Hepatic stellate cell (primary cell): ENCODE results near the gene SLC31A1.

Experiments
- DNase-seq: peaks from one replicate; pipeline ENCODE4 v3.0.0; 2011; ENCODE audit warnings: low spot score

The SLC31A1 gene

GRCh38 chr9:113221003-113221799, at the start of gene SLC31A1, which contains the start of gene FKBP15:
Gene SLC31A1 (plus strand): TSS chr9:113221544. CDS start chr9:113256149, 34,605 bp downstream.
Gene FKBP15 (minus strand): TSS chr9:113221277. CDS start chr9:113221243, 34 bp downstream.
- DNase-seq, result peak; percentile 98

- DNase-seq, result no peak
Measured at GRCh38 chr9:113173341-113173740, 48.0 kb upstream of the SLC31A1 start.

GRCh38 chr9:113176803-113177202, 44.5 kb upstream of the SLC31A1 start:
- DNase-seq, result no peak

DNA sequence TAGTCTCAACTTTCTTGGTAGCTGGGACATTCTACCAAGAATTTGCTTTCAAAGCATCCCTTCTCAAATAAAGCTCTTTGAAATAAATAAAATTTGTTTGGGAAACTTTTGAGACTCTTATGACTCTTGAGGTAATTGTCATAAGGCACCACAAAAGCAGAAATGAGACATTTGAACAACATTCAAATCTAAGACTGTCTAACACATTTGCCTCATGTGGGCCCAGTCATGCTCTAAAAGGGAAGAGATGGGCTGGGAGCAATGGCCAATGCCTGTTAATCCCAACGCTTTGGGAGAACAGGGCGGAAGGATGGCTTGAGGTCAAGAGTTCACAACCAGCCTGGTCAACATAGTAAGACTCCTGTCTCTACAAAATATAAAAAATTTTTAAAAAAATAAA, 44.1 kb upstream of the SLC31A1 start:
- DNase-seq, result no peak

GRCh38 chr9:113178087-113178486, 43.3 kb upstream of the SLC31A1 start:
- DNase-seq, result peak; percentile 14

DNA sequence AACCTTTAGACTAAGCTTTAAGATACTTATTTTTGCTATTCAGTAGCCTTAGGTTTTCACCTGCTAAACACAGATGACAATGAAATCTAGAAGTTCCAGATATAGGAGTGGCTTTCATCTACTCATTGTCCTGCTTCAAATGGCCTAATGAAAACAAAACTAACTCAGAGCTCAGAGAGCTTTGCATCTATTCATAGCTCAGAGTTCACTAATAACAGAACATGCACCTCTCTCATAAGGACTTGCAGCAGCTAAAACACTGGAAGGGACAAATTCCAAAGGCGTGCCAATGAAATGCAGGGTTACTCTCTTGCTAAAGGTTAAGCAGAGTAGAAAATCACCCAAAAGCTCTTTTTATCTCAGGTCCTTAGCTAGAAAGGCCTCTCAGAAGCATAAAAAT, 41.5 kb upstream of the SLC31A1 start:
- no peak for DNase-seq

DNA sequence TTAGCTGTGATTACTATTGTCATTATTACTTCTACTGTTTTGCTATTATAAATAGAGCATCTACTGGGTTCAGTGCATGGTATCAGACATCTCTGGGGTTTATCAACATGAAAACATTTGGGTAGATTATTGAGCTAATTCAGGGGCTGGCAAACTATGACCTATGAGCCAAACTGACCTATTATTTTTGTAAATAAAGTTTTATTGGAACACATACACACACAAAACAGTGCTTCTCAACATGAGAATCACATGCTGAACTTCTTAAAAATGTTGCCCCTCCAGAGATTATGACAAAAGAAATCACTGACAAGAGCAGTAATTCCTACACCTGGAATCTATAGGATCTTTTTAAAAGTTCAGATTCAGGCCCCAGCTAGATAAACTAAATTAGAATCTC, 40.2 kb upstream of the SLC31A1 start:
- no peak for DNase-seq

GRCh38 chr9:113183956-113184488, 37.3 kb upstream of the SLC31A1 start:
- no peak for DNase-seq

GRCh38 chr9:113184539-113184938, 36.8 kb upstream of the SLC31A1 start:
- no peak for DNase-seq

DNA sequence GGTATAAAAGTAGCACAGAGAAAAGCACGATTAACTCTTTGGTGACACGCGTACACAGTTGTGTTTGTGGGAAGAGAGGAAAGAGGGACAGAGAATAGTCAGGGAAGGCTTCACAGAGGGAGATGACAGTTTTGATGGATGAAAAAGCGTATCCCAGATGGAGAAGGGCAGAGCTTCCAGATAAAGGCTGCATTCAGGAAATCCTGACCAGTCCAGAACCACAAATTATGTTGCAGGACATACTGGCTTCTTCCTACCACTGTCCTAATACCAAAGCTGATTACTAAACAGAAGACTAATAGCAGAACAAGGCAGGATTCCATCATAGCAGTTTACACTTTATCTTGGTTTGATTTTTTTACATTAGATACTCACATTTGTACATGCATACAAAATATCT, 36.1 kb upstream of the SLC31A1 start:
- DNase-seq, result no peak

DNA sequence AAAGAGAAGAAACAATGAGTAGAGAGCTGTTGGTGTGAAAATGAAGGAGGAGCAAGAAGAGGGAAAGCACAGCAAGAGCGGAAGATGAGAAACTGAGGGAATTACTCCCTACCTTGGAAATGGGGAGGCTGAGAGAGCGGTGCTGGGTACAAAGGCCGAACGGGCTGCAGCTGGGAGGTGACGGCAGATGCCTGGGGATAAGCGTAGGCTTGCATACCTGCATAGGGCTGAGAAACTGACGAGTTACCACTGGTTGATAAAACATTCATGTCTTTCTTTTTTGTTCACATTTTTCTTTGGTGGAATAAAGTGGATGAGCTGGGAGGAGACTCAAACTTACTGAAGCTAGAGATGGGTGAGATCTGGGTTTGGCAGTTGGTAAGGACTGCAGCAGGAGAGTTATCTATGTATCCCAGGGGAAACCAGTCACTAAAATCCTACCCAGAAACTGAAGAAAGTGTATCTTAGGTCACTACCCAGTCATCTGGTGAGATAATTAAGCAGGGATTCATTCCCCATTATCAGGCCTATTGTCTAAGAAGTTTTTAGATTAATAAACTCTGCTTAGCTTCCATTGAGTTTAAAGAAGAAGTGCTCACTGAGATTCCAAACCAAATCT, 35.1 kb upstream of the SLC31A1 start:
- no peak for DNase-seq

DNA sequence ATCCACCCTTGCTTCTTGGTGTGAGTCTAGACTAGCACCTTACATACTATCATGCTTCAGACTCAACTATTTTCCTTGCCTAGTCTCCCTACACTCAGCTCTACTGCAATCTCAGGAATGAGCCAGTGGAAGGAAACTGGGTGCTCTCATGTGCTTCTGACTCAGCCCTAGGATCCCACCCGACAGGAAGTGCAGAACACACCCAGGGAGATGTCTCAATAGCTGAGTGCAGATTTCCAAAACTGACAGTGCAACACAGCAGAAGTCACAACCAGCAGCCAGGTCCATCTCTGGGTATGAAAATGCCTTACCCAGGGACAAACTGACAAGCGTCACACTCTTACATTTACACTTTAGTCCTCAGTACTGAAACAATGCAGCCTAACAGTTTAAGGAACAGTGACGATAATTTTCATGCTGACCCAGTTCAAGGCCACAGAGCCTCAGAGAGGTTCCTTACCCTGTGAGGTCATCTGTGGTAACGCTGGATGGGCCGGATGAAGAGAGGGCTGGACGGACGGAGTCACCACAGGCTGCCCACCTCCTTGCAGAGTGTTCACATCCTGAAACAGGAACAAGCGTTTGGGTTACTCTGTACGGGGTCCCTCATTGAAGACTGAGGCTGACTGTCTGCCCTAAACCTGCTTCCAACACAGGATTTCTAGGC, 33.3 kb upstream of the SLC31A1 start:
- DNase-seq, result peak; percentile 90

DNA sequence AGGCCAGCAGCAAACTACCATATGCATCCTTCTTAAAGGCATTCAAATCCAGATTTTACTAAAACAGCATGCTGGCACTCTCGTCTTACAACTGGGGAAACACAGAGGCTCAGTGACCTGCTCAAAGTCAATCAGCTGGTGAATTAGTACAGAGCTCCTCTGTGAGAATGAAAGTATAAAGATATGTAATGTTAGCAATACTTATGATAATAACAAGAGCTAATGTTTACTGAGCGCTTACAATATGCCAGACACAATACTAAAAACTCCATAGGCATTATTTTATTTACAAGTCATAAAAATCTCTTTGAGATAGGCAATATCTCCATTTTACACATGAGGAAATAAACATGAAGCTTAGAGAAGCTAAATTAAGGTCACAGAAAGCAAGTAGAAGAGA, 28.9 kb upstream of the SLC31A1 start:
- DNase-seq, result no peak

DNA sequence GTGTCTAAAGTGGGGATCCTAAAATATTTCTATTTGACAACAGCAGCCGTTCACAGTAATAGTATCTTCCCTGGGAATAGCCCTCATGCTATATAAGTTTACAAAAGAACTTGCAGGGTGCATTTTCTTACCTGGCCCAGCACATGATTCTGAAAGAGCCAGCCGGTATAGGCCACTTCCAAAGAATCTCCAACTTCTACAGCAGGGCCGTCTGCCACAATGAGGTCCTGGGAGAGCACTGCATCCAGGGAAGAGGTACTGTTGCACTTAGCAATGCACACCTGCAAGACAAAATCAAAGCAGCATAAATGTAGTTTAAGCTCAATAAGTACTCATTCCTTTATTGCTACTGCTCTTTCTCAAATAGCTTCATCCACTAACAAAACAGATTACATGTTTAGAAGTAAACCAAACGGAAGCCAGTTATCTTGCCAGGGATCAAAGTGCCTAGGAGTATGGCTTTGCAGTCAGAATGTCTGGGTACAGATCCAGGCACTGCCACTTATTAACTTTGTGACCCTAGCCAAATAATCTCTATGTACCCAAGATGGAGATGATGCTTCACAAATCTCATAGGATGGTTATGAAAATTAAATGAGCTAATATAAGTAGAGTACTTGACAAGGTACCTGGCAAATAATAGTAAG, 21.5 kb upstream of the SLC31A1 start:
- no peak for DNase-seq

- DNase-seq, result no peak
Measured at GRCh38 chr9:113205432-113205831, 15.9 kb upstream of the SLC31A1 start.

DNA sequence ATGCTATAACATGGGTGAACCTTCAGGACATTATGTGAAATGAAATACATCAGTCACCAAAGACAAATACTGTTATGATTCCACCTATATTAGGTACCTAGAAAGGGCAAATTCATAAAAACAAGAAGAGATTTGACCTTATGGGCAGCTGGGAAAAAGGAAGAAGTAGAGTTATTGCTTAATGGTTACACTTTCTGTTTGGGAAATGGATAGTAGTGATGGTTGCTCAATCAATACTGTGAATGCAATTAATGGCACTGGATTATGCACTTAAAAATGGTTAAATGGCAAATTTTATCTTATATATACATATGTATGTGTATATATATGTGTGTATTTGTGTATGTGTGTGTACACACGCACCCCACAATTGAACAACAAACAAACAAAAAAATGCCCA, 15.5 kb upstream of the SLC31A1 start:
- DNase-seq, result no peak

DNA sequence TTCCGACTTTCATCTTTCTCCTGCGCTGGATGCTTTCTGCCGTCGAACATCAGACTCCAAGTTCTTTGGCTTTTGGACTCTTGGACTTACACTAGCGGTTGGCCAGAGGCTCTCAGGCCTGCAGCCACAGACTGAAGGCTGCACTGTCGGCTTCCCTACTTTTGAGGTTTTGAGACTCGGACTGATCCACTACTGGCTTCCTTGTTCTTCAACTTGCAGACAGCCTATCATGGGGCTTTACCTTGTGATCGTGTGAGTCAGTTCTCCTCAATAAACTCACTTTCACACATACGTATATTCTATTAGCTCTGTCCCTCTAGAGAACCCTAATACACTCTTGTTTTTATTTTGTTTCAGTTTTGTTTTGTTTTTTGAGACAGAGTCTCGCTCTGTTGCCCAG, 10.5 kb upstream of the SLC31A1 start:
- no peak for DNase-seq

DNA sequence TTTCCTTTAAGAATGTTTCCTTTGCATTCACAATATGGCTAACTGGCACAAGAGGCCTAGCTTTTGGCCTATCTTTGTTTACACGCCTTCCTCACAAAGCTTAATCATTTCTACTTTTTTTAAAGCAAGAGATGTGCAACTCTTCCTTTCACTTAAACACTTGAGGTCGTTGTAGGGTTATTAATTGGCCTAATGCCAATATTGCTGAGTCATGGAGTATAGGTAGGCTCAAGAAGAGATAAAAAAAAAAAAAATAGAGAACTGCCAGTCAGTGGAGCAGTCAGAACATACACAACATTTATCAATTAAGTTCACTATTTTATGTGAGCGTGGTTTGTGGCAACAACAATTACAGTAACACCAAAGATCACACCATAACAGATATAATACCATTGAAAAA, 6.2 kb upstream of the SLC31A1 start:
- no peak for DNase-seq

DNA sequence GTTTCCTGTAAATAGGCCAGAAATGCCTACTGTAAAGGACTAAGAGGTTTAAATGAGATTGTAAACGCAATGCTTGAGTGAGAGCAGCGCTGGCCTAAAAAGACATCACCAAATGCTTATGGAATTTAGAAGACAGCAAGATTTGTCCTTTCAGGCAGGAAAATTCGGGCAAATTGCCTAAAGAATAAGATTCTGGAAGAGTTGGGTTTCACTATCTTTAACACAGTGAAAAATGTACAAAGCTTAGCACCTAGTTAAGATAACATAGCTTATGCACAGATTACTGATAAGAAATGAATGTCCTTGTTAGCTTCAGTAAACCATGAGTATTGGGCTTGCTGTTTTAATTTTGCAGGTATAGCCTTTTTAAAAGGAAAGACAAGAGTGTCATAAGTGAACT, 4.9 kb upstream of the SLC31A1 start:
- DNase-seq, result no peak

DNA sequence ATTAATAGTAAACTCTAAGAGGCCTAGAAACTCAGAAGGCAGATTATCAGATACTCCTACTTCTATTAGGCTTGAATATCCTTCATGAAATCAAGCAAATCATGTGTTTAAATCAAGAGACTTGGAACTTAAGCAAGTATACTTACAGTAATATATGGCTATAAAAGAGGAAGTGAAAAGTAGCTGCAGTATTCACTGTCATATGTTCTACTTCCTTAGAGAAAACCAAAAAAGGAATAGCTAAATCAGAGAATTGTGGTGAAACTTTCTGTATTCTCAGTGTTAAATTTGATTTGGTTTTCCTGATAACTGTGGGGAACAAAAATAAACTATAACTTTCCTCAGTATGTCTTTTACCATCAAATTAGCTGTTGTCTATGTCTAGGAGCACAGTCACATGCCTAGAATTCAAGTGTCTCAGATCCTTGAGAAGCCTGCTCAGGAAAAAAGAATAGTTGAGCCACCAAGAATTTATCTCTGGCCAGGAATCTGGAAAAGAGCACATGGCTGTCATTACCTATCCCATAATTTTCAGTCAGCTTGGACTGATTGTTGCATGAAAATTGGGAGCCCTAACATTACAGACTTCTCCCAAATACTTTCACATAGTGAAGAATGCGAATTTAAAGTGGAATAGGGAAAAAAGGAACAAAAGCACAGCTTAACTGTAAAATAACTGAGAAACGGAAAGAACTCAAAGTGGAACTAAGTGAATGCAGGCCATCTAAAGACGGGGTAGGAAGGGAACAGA, 2.0 kb upstream of the SLC31A1 start:
- DNase-seq, result no peak

DNA sequence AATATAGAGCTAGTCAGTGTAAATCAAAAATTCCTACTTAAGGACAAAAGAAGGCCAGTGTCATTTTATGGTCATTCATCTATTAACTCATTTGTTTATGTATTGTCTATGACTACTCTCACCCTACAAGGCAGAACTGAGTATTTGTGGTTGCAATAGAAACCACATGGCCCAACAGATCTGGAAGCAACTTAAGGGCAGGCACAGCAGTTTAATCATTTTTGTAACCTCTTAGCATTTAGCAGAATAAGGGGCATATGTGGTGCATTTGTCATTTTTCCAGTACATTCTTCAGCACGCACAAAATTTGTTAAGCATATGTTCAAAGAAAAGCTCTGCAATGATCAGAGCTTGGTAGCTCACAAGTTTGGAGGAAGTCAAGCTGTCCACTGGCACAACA, 1.4 kb upstream of the SLC31A1 start:
- DNase-seq, result peak; percentile 54
